ENCODE data around the gene RUNX3.

The RUNX3 gene

DNA sequence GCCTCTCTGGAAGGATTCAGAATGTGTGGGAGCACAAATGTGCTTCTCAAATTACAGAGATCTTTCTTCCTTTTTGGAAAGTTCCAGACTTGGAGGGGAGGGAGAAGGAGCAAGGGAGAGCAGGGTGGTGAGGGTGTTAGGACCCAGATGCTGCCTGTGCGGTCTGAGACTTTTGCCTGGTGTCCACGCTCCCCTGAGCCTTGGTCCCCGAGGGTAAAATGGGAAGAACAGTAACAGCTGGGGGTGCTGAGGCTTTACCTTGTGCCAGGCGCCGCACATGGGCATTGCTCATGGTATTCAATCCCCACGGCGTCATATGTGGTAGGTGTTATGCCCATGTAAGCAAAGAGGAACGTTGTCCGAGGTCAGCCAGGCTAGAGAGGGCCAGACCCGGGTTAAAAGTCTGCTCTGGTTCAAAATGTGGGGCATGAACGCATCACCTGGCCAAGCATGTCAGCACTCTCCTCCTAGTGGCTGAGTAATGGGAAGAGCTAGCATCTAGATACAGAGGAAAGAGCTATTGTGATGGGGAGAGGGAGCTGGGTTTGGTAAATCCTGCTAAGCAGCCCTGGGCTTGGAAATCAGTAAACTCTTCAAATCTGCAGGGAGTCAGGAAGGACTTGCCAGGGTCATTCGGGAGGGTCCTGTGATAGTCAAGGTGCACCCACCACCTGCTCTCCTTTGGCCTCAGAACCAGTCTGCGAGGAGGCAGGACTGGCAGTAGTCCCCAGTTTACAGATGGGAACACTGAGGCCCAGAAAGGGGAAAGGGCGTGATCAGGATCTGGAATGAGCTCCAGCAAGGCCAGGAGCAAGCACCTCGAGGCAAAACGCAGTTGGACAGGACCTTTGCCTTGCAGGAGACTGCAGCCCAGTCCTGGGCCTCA lies 4.5 kb upstream of the RUNX3 start:
- no peak overlapping the region for H3K4me3 Mint-ChIP-seq
- peaks cover 16% of the 10 kb centered on the region for H3K36me3 Mint-ChIP-seq (ENCODE audit: low read depth)
- DNase-seq (ENCODE audit: low spot score) = no peak
- H3K27ac Mint-ChIP-seq = no peak overlapping the region
- no peaks in the 10 kb centered on the region for H3K27me3 Mint-ChIP-seq (ENCODE audit: low read depth)
- peaks cover 27% of the 10 kb centered on the region for H3K4me1 Mint-ChIP-seq (ENCODE audit: low read depth)
- H3K9me3 Mint-ChIP-seq = no peaks in the 10 kb centered on the region

GRCh38 chr1:24933468-24933867 lies 3.4 kb upstream of the RUNX3 start:
- H3K9me3 Mint-ChIP-seq = no peaks in the 10 kb centered on the region
- H3K27ac Mint-ChIP-seq = no peak overlapping the region
- H3K36me3 Mint-ChIP-seq (ENCODE audit: low read depth) = peaks cover 19% of the 10 kb centered on the region
- H3K27me3 Mint-ChIP-seq (ENCODE audit: low read depth) = no peaks in the 10 kb centered on the region
- no peak for DNase-seq (ENCODE audit: low spot score)
- H3K4me3 Mint-ChIP-seq = no peak overlapping the region
- peaks cover 27% of the 10 kb centered on the region for H3K4me1 Mint-ChIP-seq (ENCODE audit: low read depth)

- Mint-ChIP-seq H3K36me3 (ENCODE audit: low read depth) (peaks cover 24% of the 10 kb centered on the region), H3K4me3 (peak overlapping the region; percentile 67), H3K4me1 (ENCODE audit: low read depth) (peaks cover 28% of the 10 kb centered on the region), H3K9me3 (no peaks in the 10 kb centered on the region), H3K27me3 (ENCODE audit: low read depth) (no peaks in the 10 kb centered on the region), H3K27ac (peak overlapping the region; percentile 8)
- DNase-seq (ENCODE audit: low spot score) = no peak
These were observed 2.7 kb upstream of the RUNX3 start for GRCh38 chr1:24932725-24933294.

DNA sequence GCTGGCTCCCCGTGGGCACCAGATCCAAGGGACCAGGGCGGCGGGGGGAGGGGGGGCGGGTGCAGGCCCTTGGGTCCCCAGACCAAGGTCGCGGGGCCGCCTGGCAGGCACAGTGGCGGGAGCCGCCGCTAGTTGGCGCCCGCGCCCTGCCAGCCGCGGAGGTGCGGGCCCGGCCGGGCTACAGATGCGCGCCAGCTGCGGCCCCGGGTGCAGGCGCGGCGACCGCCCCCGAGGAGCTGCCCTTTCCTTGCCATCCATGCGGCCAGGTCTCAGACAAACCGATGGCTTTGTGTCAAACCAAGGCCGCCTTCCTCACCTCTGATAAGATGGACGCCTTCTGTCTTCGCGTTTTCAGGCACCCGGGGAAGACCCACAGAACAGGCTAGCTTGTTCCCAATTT lies 2.2 kb upstream of the RUNX3 start:
- peaks cover 32% of the 10 kb centered on the region for H3K4me1 Mint-ChIP-seq (ENCODE audit: low read depth)
- peak; percentile 67 for DNase-seq (ENCODE audit: low spot score)
- no peaks in the 10 kb centered on the region for H3K27me3 Mint-ChIP-seq (ENCODE audit: low read depth)
- H3K36me3 Mint-ChIP-seq (ENCODE audit: low read depth) = peaks cover 26% of the 10 kb centered on the region
- H3K27ac Mint-ChIP-seq = peak overlapping the region; percentile 8
- H3K4me3 Mint-ChIP-seq = peak overlapping the region; percentile 67
- no peaks in the 10 kb centered on the region for H3K9me3 Mint-ChIP-seq

- H3K36me3 Mint-ChIP-seq (ENCODE audit: low read depth) = peaks cover 31% of the 10 kb centered on the region
- H3K27me3 Mint-ChIP-seq (ENCODE audit: low read depth) = no peaks in the 10 kb centered on the region
- no peak overlapping the region for H3K27ac Mint-ChIP-seq
- peaks cover 36% of the 10 kb centered on the region for H3K4me1 Mint-ChIP-seq (ENCODE audit: low read depth)
- H3K4me3 Mint-ChIP-seq = peak overlapping the region; percentile 48
- H3K9me3 Mint-ChIP-seq = no peaks in the 10 kb centered on the region
- no peak for DNase-seq (ENCODE audit: low spot score)
These were observed 1.6 kb upstream of the RUNX3 start for GRCh38 chr1:24931468-24932231.

GRCh38 chr1:24931146-24931467 lies 1.0 kb upstream of the RUNX3 start:
- peaks cover 36% of the 10 kb centered on the region for H3K36me3 Mint-ChIP-seq (ENCODE audit: low read depth)
- H3K27ac Mint-ChIP-seq = peak overlapping the region; percentile 63
- DNase-seq (ENCODE audit: low spot score) = no peak
- H3K4me3 Mint-ChIP-seq = peak overlapping the region; percentile 70
- H3K27me3 Mint-ChIP-seq (ENCODE audit: low read depth) = no peaks in the 10 kb centered on the region
- H3K4me1 Mint-ChIP-seq (ENCODE audit: low read depth) = peaks cover 41% of the 10 kb centered on the region
- H3K9me3 Mint-ChIP-seq = no peaks in the 10 kb centered on the region

DNA sequence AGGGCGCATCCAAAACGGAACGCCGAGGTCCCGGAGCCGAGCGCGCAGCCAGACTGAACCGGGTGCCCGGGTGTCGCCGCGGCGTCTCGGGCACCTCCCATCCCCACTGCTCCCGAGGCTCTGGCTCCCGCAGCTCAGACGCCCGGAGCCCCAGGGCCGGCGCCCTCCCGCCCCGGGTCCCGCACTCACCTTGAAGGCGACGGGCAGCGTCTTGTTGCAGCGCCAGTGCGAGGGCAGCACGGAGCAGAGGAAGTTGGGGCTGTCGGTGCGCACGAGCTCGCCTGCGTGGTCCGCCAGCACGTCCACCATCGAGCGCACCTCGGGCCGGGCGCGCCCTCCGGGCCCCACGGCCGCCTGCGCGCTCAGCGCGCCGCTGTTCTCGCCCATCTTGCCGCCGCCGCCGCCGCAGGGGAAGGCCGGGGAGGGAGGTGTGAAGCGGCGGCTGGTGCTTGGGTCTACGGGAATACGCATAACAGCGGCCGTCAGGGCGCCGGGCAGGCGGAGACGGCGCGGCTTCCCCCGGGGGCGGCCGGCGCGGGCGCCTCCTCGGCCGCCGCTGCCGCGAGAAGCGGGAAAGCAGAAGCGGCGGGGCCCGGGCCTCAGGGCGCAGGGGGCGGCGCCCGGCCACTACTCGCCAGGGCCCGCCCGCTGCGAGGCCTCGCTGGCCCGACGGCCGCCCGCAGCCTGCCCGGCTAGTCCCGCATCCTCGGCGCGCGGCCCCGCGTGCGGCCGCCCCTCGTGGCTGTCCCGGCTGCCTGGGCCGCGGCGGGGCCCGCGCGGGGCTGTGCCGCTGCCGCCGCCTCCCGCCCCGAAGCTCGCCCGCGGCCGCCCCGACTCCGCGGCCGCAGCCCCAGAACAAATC lies 447 bp downstream of the RUNX3 start:
- peak overlapping the region; percentile 83 for H3K27ac Mint-ChIP-seq
- peaks cover 46% of the 10 kb centered on the region for H3K36me3 Mint-ChIP-seq (ENCODE audit: low read depth)
- no peaks in the 10 kb centered on the region for H3K9me3 Mint-ChIP-seq
- peaks cover 49% of the 10 kb centered on the region for H3K4me1 Mint-ChIP-seq (ENCODE audit: low read depth)
- peak; percentile 58 for DNase-seq (ENCODE audit: low spot score)
- peak overlapping the region; percentile 94 for H3K4me3 Mint-ChIP-seq
- no peaks in the 10 kb centered on the region for H3K27me3 Mint-ChIP-seq (ENCODE audit: low read depth)

DNA sequence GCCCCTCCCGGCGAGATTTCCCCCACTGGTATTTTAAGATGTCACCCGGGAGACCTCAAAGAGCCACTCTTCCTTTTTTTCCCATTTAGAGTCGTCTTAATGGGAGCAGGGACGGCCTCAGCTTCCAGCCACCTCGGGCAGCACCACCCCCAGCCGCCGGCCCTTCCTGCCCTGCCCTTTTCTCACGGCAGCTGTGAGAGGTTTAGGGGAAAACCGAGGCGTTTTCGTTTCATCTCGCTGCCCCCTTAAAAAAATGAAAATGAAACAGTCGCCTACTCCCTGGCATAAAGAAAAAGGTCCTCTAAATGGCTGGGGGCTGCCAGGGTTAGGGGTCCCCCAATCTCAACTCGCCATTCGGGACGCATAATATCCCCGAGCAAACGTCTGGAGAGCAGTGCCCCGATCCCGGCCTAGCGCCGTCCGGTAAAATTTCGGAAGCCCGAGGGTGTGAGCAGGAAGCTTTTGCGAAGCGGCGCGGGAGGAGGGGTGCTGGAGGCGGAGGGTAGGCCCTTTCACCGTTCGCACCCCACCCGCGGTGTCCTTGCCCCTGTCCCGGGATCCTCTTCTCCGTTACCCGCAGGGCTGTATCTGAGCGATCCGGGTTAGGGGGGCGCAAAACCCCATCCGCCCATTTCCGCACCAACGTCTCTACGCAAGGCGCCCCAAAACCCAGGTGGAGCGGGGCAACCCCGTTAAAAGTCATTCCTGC lies 1.2 kb downstream of the RUNX3 start:
- Mint-ChIP-seq H3K4me1 (ENCODE audit: low read depth) (peaks cover 45% of the 10 kb centered on the region), H3K36me3 (ENCODE audit: low read depth) (peaks cover 52% of the 10 kb centered on the region), H3K4me3 (peak overlapping the region; percentile 94), H3K9me3 (no peaks in the 10 kb centered on the region), H3K27ac (peak overlapping the region; percentile 83), H3K27me3 (ENCODE audit: low read depth) (no peaks in the 10 kb centered on the region)
- peak; percentile 57 for DNase-seq (ENCODE audit: low spot score)

- peak overlapping the region; percentile 94 for H3K4me3 Mint-ChIP-seq
- peaks cover 59% of the 10 kb centered on the region for H3K36me3 Mint-ChIP-seq (ENCODE audit: low read depth)
- no peaks in the 10 kb centered on the region for H3K9me3 Mint-ChIP-seq
- H3K27me3 Mint-ChIP-seq (ENCODE audit: low read depth) = no peaks in the 10 kb centered on the region
- H3K27ac Mint-ChIP-seq = peak overlapping the region; percentile 83
- H3K4me1 Mint-ChIP-seq (ENCODE audit: low read depth) = peaks cover 45% of the 10 kb centered on the region
- no peak for DNase-seq (ENCODE audit: low spot score)
These were observed 1.9 kb downstream of the RUNX3 start for GRCh38 chr1:24927988-24928688.

DNA sequence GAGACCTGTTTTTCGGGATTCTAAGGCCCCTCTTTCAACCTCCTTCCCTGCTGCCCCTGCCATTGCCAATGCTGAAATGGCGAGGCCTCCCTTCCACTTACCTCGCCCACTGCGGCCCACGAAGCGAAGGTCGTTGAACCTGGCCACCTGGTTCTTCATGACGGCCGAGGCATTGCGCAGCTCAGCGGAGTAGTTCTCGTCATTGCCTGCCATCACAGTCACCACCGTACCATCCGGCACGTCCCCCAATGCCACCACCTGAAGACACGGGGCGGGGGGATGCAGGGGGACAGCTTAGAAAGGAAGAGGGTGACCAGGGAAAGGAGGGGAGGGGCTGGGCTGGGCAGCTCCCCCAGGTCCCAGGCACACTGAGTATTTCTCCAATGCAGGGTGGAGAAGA lies 2.6 kb downstream of the RUNX3 start:
- Mint-ChIP-seq H3K4me3 (peak overlapping the region; percentile 94), H3K4me1 (ENCODE audit: low read depth) (peaks cover 39% of the 10 kb centered on the region), H3K36me3 (ENCODE audit: low read depth) (peaks cover 61% of the 10 kb centered on the region), H3K9me3 (no peaks in the 10 kb centered on the region), H3K27ac (no peak overlapping the region), H3K27me3 (ENCODE audit: low read depth) (no peaks in the 10 kb centered on the region)
- no peak for DNase-seq (ENCODE audit: low spot score)

- no peak for DNase-seq (ENCODE audit: low spot score)
- peaks cover 42% of the 10 kb centered on the region for H3K4me1 Mint-ChIP-seq (ENCODE audit: low read depth)
- no peaks in the 10 kb centered on the region for H3K9me3 Mint-ChIP-seq
- peak overlapping the region; percentile 94 for H3K4me3 Mint-ChIP-seq
- H3K27me3 Mint-ChIP-seq (ENCODE audit: low read depth) = no peaks in the 10 kb centered on the region
- peaks cover 65% of the 10 kb centered on the region for H3K36me3 Mint-ChIP-seq (ENCODE audit: low read depth)
- peak overlapping the region; percentile 84 for H3K27ac Mint-ChIP-seq
These were observed 3.4 kb downstream of the RUNX3 start for GRCh38 chr1:24926563-24927249.

DNA sequence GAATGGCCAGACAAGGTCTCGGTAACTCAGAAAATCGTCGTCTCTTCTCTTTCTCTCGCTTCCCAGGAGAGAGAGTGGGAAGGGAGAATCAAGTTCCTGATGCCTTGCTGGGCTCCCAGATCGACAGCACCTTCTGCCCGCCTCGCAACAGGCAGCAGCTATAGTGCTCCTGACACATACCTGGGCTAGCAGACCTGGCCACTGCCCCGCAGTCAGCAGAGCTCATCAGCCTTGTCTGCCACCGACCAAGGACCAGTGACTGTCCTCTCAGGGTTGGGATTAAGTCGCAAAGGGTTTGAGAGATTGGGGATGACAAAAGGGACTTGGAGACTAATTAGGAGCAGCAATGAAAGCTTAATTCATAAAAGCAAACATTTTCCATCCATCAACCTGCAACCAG lies 4.1 kb downstream of the RUNX3 start:
- Mint-ChIP-seq H3K4me3 (peak overlapping the region; percentile 94), H3K9me3 (no peaks in the 10 kb centered on the region), H3K27me3 (ENCODE audit: low read depth) (no peaks in the 10 kb centered on the region), H3K27ac (peak overlapping the region; percentile 84), H3K4me1 (ENCODE audit: low read depth) (peaks cover 43% of the 10 kb centered on the region), H3K36me3 (ENCODE audit: low read depth) (peaks cover 61% of the 10 kb centered on the region)
- DNase-seq (ENCODE audit: low spot score) = no peak

Measured in T-helper 2 cell treated with Interferon-gamma antibody and Interleukin-4, amounts not matched to agents 5 μg/mL and 100 μg/mL, for 36 hours (primary cell).